ENCODE data around the gene RAP2A.
A peak's percentile ranks its signal among the peaks of the same experiment; 100 is the strongest.

The RAP2A gene

GRCh38 chr13:97422118-97423054, 11.6 kb upstream of the RAP2A start:
- DNase-seq (ENCODE audit: low spot score), result no peak

GRCh38 chr13:97423300-97424045, 10.5 kb upstream of the RAP2A start:
- no peak for DNase-seq (ENCODE audit: low spot score)

- no peak for DNase-seq (ENCODE audit: low spot score)
These were observed 8.4 kb upstream of the RAP2A start for GRCh38 chr13:97425590-97425989.

GRCh38 chr13:97426695-97427094, 7.3 kb upstream of the RAP2A start:
- DNase-seq (ENCODE audit: low spot score), result no peak

- DNase-seq (ENCODE audit: low spot score), result no peak
These were observed 4.3 kb upstream of the RAP2A start for GRCh38 chr13:97429681-97430081.

GRCh38 chr13:97430296-97430695, 3.7 kb upstream of the RAP2A start:
- no peak for DNase-seq (ENCODE audit: low spot score)

GRCh38 chr13:97431171-97431764, 2.7 kb upstream of the RAP2A start:
- no peak for DNase-seq (ENCODE audit: low spot score)

- DNase-seq (ENCODE audit: low spot score), result no peak
These were observed 1.6 kb upstream of the RAP2A start for GRCh38 chr13:97432232-97432916.

- DNase-seq (ENCODE audit: low spot score), result peak; percentile 61
These were observed 847 bp upstream of the RAP2A start for GRCh38 chr13:97432917-97433726.

- DNase-seq (ENCODE audit: low spot score), result no peak
These were observed 630 bp downstream of the RAP2A start for GRCh38 chr13:97434397-97435201.

GRCh38 chr13:97435323-97435722, 1.4 kb downstream of the RAP2A start:
- no peak for DNase-seq (ENCODE audit: low spot score)

GRCh38 chr13:97435794-97436193, 1.8 kb downstream of the RAP2A start:
- DNase-seq (ENCODE audit: low spot score), result no peak

GRCh38 chr13:97436845-97437244, 2.9 kb downstream of the RAP2A start:
- DNase-seq (ENCODE audit: low spot score), result no peak

- no peak for DNase-seq (ENCODE audit: low spot score)
These were observed 3.8 kb downstream of the RAP2A start for GRCh38 chr13:97437729-97438128.

GRCh38 chr13:97438856-97439595, 5.1 kb downstream of the RAP2A start:
- DNase-seq (ENCODE audit: low spot score), result no peak

GRCh38 chr13:97440598-97441170, 6.7 kb downstream of the RAP2A start:
- no peak for DNase-seq (ENCODE audit: low spot score)

GRCh38 chr13:97441368-97441767, 7.4 kb downstream of the RAP2A start:
- no peak for DNase-seq (ENCODE audit: low spot score)

GRCh38 chr13:97445522-97446187, 11.7 kb downstream of the RAP2A start:
- no peak for DNase-seq (ENCODE audit: low spot score)

- DNase-seq (ENCODE audit: low spot score), result no peak
These were observed 12.5 kb downstream of the RAP2A start for GRCh38 chr13:97446448-97446847.
